Prostate gland (tissue), 2 donors: Measurements from ENCODE around the gene CFAP221. TPM values are rescaled to one million over a fixed set of nuclear protein-coding genes. Genes with fewer than 3 reads are reported as not detected.

Experiments
- DNase-seq: peaks from one replicate; pipeline ENCODE4 v3.0.0-alpha.2; 2019; ENCODE audit warnings: low spot score
- H3K27ac ChIP-seq, 2 donors: fragments of 200-600 bp; sonication (generic); 2 replicates each; pipeline ENCODE4 v1.5.1; 2017 to 2019
- H3K27me3 ChIP-seq: fragments of 200-600 bp; sonication (generic); replicated peaks from 2 replicates; pipeline ENCODE4 v1.5.1; 2019; ENCODE audit not compliant: insufficient read depth
- H3K36me3 ChIP-seq, 2 donors: fragments of 200-600 bp; sonication (generic); 1 replicate in 1 of 2; 2 replicates in 1 of 2; pipeline versions ENCODE4 v1.5.1 to v1.8.1; 2017 to 2019
- H3K4me1 ChIP-seq: fragments of 200-600 bp; sonication (generic); replicated peaks from 2 replicates; pipeline ENCODE4 v1.5.1; 2019
- H3K4me3 ChIP-seq, 2 donors: fragments of 200-600 bp; sonication (generic); 2 replicates each; pipeline ENCODE4 v1.5.1; 2017 to 2019
- H3K9me3 ChIP-seq: fragments of 200-600 bp; sonication (generic); 2 replicates; pipeline ENCODE4 v1.5.1; 2017
- CTCF ChIP-seq, 4 experiments: fragments of 200-600 bp in 2 of 4; fragments of 450-650 bp in 2 of 4; sonication (generic) in 2 of 4; IDR thresholded peaks; 1 replicate in 3 of 4; 2 replicates in 1 of 4; pipeline ENCODE4 v1.5.1; 2016 to 2019; ENCODE audit warnings: antibody characterized with exemption in 4 of 4, mild to moderate bottlenecking in 2 of 4, moderate library complexity in 2 of 4
- POLR2A ChIP-seq: fragments of 450-650 bp; IDR thresholded peaks from one replicate; pipeline ENCODE4 v1.6.1; 2016; ENCODE audit warnings: antibody characterized with exemption, mild to moderate bottlenecking
- POLR2AphosphoS5 ChIP-seq: sonication (generic); formaldehyde crosslinking; IDR thresholded peaks from one replicate; pipeline ENCODE4 v1.6.1; 2017; ENCODE audit warnings: antibody characterized with exemption
- WGBS: methylation state at CpG from one replicate; pipeline ENCODE4 v1.1.5; 2018; 5-methylcytosine and 5-hydroxymethylcytosine counted together
- intact Hi-C: fragments of 100-400 bp; cut with DNase I; formaldehyde crosslinking; loops from one replicate; pipeline ENCODE4 v1.14.2; 2022
- total RNA-seq, 2 donors: library from RNA; depleted of rRNA; stranded (reverse); fragments of >200 nt; gene quantifications; one replicate each; pipeline ENCODE4 v1.1.0, GENCODE V29; 2016

CFAP221 gene
- total RNA-seq, 2 donors from 2014 or later, result 18.3 TPM; not detected in 1

GRCh38 chr2:119699016-119699606 is 154.9 kb downstream of the CFAP221 start:
- intact Hi-C loops, result no loop called here
- peaks cover 2% of the 10 kb centered on the region for H3K27me3 ChIP-seq
- no peak overlapping the region for H3K4me3 ChIP-seq
- 75% methylated on average over 15 of the region's 15 CpGs for WGBS
- H3K4me1 ChIP-seq, result peaks cover 6% of the 10 kb centered on the region
- H3K36me3 ChIP-seq, result no peaks in the 10 kb centered on the region
- TF ChIP-seq POLR2AphosphoS5 (no peak), CTCF (IDR thresholded peaks at IDR 0.05) (no peak)
- no peak overlapping the region for H3K27ac ChIP-seq
- no peak for DNase-seq
- H3K9me3 ChIP-seq, result no peaks in the 10 kb centered on the region

- no peak overlapping the region for H3K27ac ChIP-seq
- H3K4me1 ChIP-seq, result no peaks in the 10 kb centered on the region
- H3K36me3 ChIP-seq, result no peaks in the 10 kb centered on the region
- WGBS, result 67% methylated on average over 4 of the region's 4 CpGs
- H3K4me3 ChIP-seq, result no peak overlapping the region
- TF ChIP-seq CTCF (IDR thresholded peaks at IDR 0.05) (no peak), POLR2A (no peak), POLR2AphosphoS5 (no peak)
- no peak for DNase-seq
- H3K9me3 ChIP-seq, result no peaks in the 10 kb centered on the region
- intact Hi-C loops, result no loop called here
- peaks cover 2% of the 10 kb centered on the region for H3K27me3 ChIP-seq
Measured at GRCh38 chr2:119700866-119701265, 156.6 kb downstream of the CFAP221 start.

DNA sequence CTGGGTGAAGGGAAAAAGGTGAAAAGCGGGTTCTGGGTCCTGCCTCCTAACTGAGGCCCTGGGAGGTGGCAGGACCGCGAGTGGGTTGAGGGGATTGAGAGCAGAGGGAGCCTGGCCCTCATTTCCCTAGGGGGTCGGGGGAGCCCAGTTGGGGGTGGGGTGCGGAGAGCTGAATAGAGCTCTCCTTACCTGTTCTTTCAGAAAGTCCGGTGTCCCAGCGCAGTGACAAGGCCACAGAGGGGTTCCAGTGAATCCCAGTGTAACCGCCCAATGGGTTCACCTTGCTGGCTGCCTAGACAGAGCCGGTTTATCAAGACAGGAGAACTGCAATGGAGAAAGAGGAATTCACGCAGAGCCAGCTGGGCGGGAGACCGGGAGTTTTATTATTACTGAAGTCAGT is 157.1 kb downstream of the CFAP221 start:
- H3K27me3 ChIP-seq, result peaks cover 2% of the 10 kb centered on the region
- no peaks in the 10 kb centered on the region for H3K36me3 ChIP-seq
- H3K9me3 ChIP-seq, result no peaks in the 10 kb centered on the region
- WGBS, result 60% methylated on average over 12 of the region's 12 CpGs
- no peak overlapping the region for H3K4me3 ChIP-seq
- TF ChIP-seq CTCF (IDR thresholded peaks at IDR 0.05) (no peak), POLR2AphosphoS5 (no peak), POLR2A (no peak)
- no peak for DNase-seq
- intact Hi-C loops, result no loop called here
- no peaks in the 10 kb centered on the region for H3K4me1 ChIP-seq
- H3K27ac ChIP-seq, result no peak overlapping the region

- no peaks in the 10 kb centered on the region for H3K4me1 ChIP-seq
- TF ChIP-seq POLR2AphosphoS5 (no peak), CTCF (IDR thresholded peaks at IDR 0.05) (no peak), POLR2A (no peak)
- DNase-seq, result no peak
- intact Hi-C loops, result loop anchor here (2.0 kb wide), 1 partner anchor 472 kb away; no protein-coding TSS in a partner anchor
- WGBS, result 50% methylated on average over 2 of the region's 2 CpGs
- no peaks in the 10 kb centered on the region for H3K36me3 ChIP-seq
- H3K27me3 ChIP-seq, result peaks cover 2% of the 10 kb centered on the region
- no peak overlapping the region for H3K4me3 ChIP-seq
- H3K9me3 ChIP-seq, result no peaks in the 10 kb centered on the region
- no peak overlapping the region for H3K27ac ChIP-seq
Measured at GRCh38 chr2:119702203-119702917, 158.1 kb downstream of the CFAP221 start.

GRCh38 chr2:119702918-119703401 is 158.7 kb downstream of the CFAP221 start:
- DNase-seq, result peak; percentile 43
- intact Hi-C loops, result loop anchor here (2.0 kb wide), 1 partner anchor 472 kb away; no protein-coding TSS in a partner anchor
- Histone ChIP-seq H3K9me3 (no peaks in the 10 kb centered on the region), H3K4me3 (no peak overlapping the region), H3K4me1 (no peaks in the 10 kb centered on the region), H3K27ac (no peak overlapping the region), H3K36me3 (no peaks in the 10 kb centered on the region), H3K27me3 (peaks cover 2% of the 10 kb centered on the region)
- TF ChIP-seq POLR2A (no peak), CTCF (IDR thresholded peaks at IDR 0.05) (peak; percentile 63 to 92 (median 86)), POLR2AphosphoS5 (peak; percentile 32)
- WGBS, result 27% methylated on average over 13 of the region's 13 CpGs
